Stimulated activated CD8-positive, alpha-beta memory T cell treated with anti-CD3 and anti-CD28 coated beads, Interleukin-12 subunit alpha, Interleukin-12 subunit beta, amount 100 ng/mL, for 4 hours (primary cell): ENCODE results near the gene PKDCC.
A peak's percentile ranks its signal among the peaks of the same experiment; 100 is the strongest.

Experiments
- DNase-seq: peaks from one replicate; pipeline ENCODE4 v3.0.0-alpha.2; 2020; ENCODE audit warnings: low read depth

Gene PKDCC

GRCh38 chr2:42105330-42106256 is 57.8 kb downstream of the PKDCC start:
- DNase-seq: peak; percentile 52

DNA sequence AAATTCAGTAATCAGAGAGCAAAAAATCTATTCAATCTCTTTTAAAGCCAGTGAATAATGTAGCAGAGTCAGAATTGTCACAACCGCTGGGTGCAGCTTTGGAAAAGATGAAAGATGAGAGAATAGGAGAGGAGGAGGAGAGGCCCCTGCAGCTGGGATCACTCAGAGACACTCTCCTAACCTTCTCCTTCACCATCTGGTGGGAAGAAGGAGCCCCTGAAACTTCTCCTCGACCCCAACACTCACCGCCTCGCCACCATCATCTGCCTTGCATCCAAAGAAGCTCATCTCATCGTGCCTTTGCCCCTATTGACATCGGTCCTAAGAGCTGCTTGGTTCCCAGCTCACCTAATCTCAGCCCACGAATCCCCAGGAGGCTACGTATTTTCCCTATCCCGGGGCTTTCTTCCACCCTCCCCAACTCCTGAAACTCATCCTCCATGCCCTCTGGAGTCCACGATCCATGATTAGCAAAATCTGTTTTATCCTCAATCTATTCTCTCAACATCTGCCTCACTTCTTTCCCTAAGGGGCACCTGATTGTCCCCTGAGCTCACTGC is 58.5 kb downstream of the PKDCC start:
- no peak for DNase-seq

- DNase-seq: no peak
Observed at GRCh38 chr2:42107249-42108042, 59.6 kb downstream of the PKDCC start.
